ENCODE measurements around the gene GON7. TPM values are rescaled to one million over a fixed set of nuclear protein-coding genes. Genes with fewer than 3 reads are reported as not detected.

GON7 gene
- total RNA-seq (10 to 100 TPM; 11.6 to 12.7 TPM), polyA plus RNA-seq (10 to 100 TPM; 23.0 to 28.8 TPM)

DNA sequence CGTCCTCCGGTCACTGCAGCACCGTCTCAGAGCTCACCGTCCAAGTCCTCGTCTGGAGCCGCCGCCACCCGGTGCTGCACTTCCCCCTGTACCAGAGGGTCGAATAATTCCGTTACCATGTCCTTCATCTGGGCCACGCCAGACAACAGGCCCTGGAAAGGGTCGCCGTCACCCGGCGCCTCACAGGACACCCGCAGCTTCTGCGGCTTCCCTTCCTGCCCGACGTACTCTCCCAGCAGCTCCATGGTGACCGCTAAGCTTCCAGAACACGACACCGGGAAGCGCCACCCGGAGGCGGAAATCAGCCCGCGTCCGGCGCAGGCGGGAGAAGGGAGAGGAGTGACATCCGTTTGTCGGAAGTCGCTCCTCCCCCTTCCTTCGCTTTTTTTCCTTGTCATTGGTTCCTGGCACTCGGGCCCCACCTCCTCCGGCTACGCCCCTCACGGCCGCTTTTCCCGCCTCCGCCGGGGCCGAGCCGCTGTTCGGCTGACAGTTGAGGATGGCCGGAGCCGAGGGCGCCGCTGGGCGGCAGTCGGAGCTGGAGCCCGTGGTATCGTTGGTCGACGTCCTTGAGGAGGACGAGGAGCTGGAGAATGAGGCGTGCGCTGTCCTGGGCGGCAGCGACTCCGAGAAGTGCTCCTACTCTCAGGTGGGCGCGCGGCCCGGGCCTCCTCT is at the start of gene GON7, which contains the start of gene UBR7:
GON7 (minus strand) TSS at position 273 of the 675 bp plus-strand sequence; CDS start at position 245, 28 bp downstream.
UBR7 (plus strand) TSS at position 464 of the 675 bp plus-strand sequence; CDS start at position 500, 36 bp downstream.
- Histone ChIP-seq H3K27ac (ENCODE audit: low read depth, low read length) (peak within 1 kb of the TSS; percentile 77), H3K9me3 (ENCODE audit: control insufficient read depth in 1 of 2, low read length in 2 of 2) (no peaks in the 10 kb centered on the region), H3K4me1 (ENCODE audit: insufficient read depth, low read length) (peaks cover 42% of the 10 kb centered on the region), H3K36me3 (ENCODE audit: insufficient read depth, low read length) (peaks cover 6% of the 10 kb centered on the region), H3K4me3 (ENCODE audit: low read length in 2 of 2) (peak within 1 kb of the TSS; percentile 73 to 99), H3K27me3 (ENCODE audit: insufficient read depth, low read length) (no peaks in the 10 kb centered on the region)
- H3K36me3 Mint-ChIP-seq = peaks cover 0 to 23% of the 10 kb centered on the region in 2 donors
- no peaks in the 10 kb centered on the region for H3K27me3 Mint-ChIP-seq
- peak within 1 kb of the TSS; percentile 90 to 97 (median 96) for H3K27ac Mint-ChIP-seq
- H3K9me3 Mint-ChIP-seq = no peaks in the 10 kb centered on the region
- H3K4me1 Mint-ChIP-seq = peaks cover 27 to 50% (median 38%) of the 10 kb centered on the region in 4 donors
- ChIA-PET CTCF (ENCODE audit: partially characterized antibody) (interaction anchor here (1.0 to 5.4 kb wide), 8 partner anchors 12 to 94 kb away, joined by 3 to 41 read pairs (median 7); partner anchors contain the start of genes LYSET and MOAP1), POLR2A (ENCODE audit: partially characterized antibody) (interaction anchor here (1.0 to 5.7 kb wide), 7 partner anchors 12 to 93 kb away, joined by 3 to 85 read pairs (median 5); partner anchors contain the start of genes ITPK1, LYSET and MOAP1)
- H3K4me3 Mint-ChIP-seq = peak within 1 kb of the TSS; percentile 89 to 99 (median 97)
- intact Hi-C loops (cut with micrococcal nuclease) = loop anchor here (1.0 to 2.0 kb wide), 2 partner anchors 22 to 126 kb away; partner anchors contain the start of genes BTBD7 and LYSET
- DNase-seq = peak; percentile 81 to 91 (median 85)

DNA sequence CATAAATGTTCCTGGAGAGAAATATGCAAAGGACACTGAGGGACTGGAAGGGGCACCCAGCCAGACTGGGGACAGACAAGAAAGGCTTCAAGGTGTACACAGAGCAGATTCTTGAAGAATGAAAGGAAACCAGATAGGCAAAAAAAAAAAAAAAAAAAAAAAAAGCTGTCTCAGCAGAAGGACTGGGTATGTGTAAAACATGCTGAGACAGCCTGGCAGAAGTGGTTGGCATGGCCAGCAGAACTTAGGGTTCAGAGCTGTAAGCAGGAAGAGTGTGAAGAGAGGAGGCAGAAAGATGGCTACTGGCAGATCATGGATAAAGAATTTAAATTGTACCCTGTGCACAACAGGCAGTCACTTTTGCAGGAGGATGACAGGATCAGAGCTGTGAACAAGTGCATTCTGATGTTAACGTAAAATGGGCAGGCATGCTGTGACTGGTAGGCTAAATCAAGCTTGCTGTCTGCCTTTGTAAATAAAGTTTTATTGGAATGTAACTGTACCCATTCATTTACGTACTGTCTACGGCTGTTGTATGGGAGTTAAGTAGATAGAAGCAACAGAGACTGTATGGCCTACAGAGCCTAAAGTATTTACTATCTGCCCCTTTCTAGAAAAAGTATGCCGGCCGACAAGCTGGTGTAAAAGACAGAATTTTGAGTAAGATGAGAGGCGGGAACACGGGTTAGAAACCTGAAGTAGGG is 42.4 kb upstream of the GON7 start:
- Histone ChIP-seq H3K9me3 (ENCODE audit: control insufficient read depth in 1 of 2, low read length in 2 of 2) (no peaks in the 10 kb centered on the region), H3K4me3 (ENCODE audit: low read length in 2 of 2) (no peak overlapping the region), H3K4me1 (ENCODE audit: insufficient read depth, low read length) (no peaks in the 10 kb centered on the region), H3K27ac (ENCODE audit: low read depth, low read length) (no peak overlapping the region), H3K27me3 (ENCODE audit: insufficient read depth, low read length) (no peaks in the 10 kb centered on the region), H3K36me3 (ENCODE audit: insufficient read depth, low read length) (peaks cover 18% of the 10 kb centered on the region)
- H3K9me3 Mint-ChIP-seq = no peaks in the 10 kb centered on the region
- H3K4me1 Mint-ChIP-seq = peaks cover 0 to 2% (median 0%) of the 10 kb centered on the region in 4 donors
- peaks cover 34 to 57% of the 10 kb centered on the region in 2 donors for H3K36me3 Mint-ChIP-seq
- intact Hi-C loops (cut with micrococcal nuclease) = no loop called here
- POLR2A ChIA-PET (ENCODE audit: partially characterized antibody) = no interaction called here
- DNase-seq = no peak
- H3K27me3 Mint-ChIP-seq = no peaks in the 10 kb centered on the region
- CTCF ChIA-PET (ENCODE audit: partially characterized antibody) = interaction anchor here (1.3 kb wide), 1 partner anchor 14 kb away, joined by 3 read pairs; no protein-coding TSS in a partner anchor
- H3K27ac Mint-ChIP-seq = peak overlapping the region in 4 of 7 donors; percentile 44 to 85 (median 57)
- no peak overlapping the region for H3K4me3 Mint-ChIP-seq

- Histone ChIP-seq H3K4me1 (ENCODE audit: insufficient read depth, low read length) (no peaks in the 10 kb centered on the region), H3K27ac (ENCODE audit: low read depth, low read length) (no peak overlapping the region), H3K4me3 (ENCODE audit: low read length in 2 of 2) (no peak overlapping the region), H3K36me3 (ENCODE audit: insufficient read depth, low read length) (peaks cover 32% of the 10 kb centered on the region), H3K9me3 (ENCODE audit: control insufficient read depth in 1 of 2, low read length in 2 of 2) (no peaks in the 10 kb centered on the region), H3K27me3 (ENCODE audit: insufficient read depth, low read length) (no peaks in the 10 kb centered on the region)
- no peak overlapping the region for H3K27ac Mint-ChIP-seq
- H3K36me3 Mint-ChIP-seq = peaks cover 49 to 75% of the 10 kb centered on the region in 2 donors
- no peaks in the 10 kb centered on the region for H3K27me3 Mint-ChIP-seq
- no peak overlapping the region for H3K4me3 Mint-ChIP-seq
- intact Hi-C loops (cut with micrococcal nuclease) = no loop called here
- POLR2A ChIA-PET (ENCODE audit: partially characterized antibody) = no interaction called here
- CTCF ChIA-PET (ENCODE audit: partially characterized antibody) = no interaction called here
- no peaks in the 10 kb centered on the region for H3K9me3 Mint-ChIP-seq
- DNase-seq = no peak
- no peaks in the 10 kb centered on the region for H3K4me1 Mint-ChIP-seq
Measured at GRCh38 chr14:93246534-93246933, 39.7 kb upstream of the GON7 start.

- H3K27me3 Mint-ChIP-seq = no peaks in the 10 kb centered on the region
- Histone ChIP-seq H3K27ac (ENCODE audit: low read depth, low read length) (no peak overlapping the region), H3K27me3 (ENCODE audit: insufficient read depth, low read length) (no peaks in the 10 kb centered on the region), H3K36me3 (ENCODE audit: insufficient read depth, low read length) (peaks cover 32% of the 10 kb centered on the region), H3K4me1 (ENCODE audit: insufficient read depth, low read length) (no peaks in the 10 kb centered on the region), H3K4me3 (ENCODE audit: low read length in 2 of 2) (no peak overlapping the region), H3K9me3 (ENCODE audit: control insufficient read depth in 1 of 2, low read length in 2 of 2) (no peaks in the 10 kb centered on the region)
- H3K4me1 Mint-ChIP-seq = no peaks in the 10 kb centered on the region
- intact Hi-C loops (cut with micrococcal nuclease) = no loop called here
- H3K27ac Mint-ChIP-seq = no peak overlapping the region
- no peak for DNase-seq
- POLR2A ChIA-PET (ENCODE audit: partially characterized antibody) = no interaction called here
- no peaks in the 10 kb centered on the region for H3K9me3 Mint-ChIP-seq
- CTCF ChIA-PET (ENCODE audit: partially characterized antibody) = no interaction called here
- no peak overlapping the region for H3K4me3 Mint-ChIP-seq
- H3K36me3 Mint-ChIP-seq = peaks cover 48 to 70% of the 10 kb centered on the region in 2 donors
Measured at GRCh38 chr14:93245764-93246420, 39.0 kb upstream of the GON7 start.

GRCh38 chr14:93240678-93241000 is 33.8 kb upstream of the GON7 start:
- intact Hi-C loops (cut with micrococcal nuclease) = no loop called here
- Histone ChIP-seq H3K4me3 (ENCODE audit: low read length in 2 of 2) (no peak overlapping the region), H3K27me3 (ENCODE audit: insufficient read depth, low read length) (no peaks in the 10 kb centered on the region), H3K27ac (ENCODE audit: low read depth, low read length) (no peak overlapping the region), H3K36me3 (ENCODE audit: insufficient read depth, low read length) (peaks cover 19% of the 10 kb centered on the region), H3K4me1 (ENCODE audit: insufficient read depth, low read length) (no peaks in the 10 kb centered on the region), H3K9me3 (ENCODE audit: control insufficient read depth in 1 of 2, low read length in 2 of 2) (no peaks in the 10 kb centered on the region)
- no peak overlapping the region for H3K27ac Mint-ChIP-seq
- H3K9me3 Mint-ChIP-seq = no peaks in the 10 kb centered on the region
- no peaks in the 10 kb centered on the region for H3K27me3 Mint-ChIP-seq
- ChIA-PET POLR2A (ENCODE audit: partially characterized antibody) (no interaction called here), CTCF (ENCODE audit: partially characterized antibody) (no interaction called here)
- no peak overlapping the region for H3K4me3 Mint-ChIP-seq
- no peak for DNase-seq
- H3K4me1 Mint-ChIP-seq = peaks cover 0 to 2% (median 0%) of the 10 kb centered on the region in 4 donors
- H3K36me3 Mint-ChIP-seq = peaks cover 33 to 41% of the 10 kb centered on the region in 2 donors

- peaks cover 14% of the 10 kb centered on the region for H3K36me3 ChIP-seq (ENCODE audit: insufficient read depth, low read length)
- H3K27me3 Mint-ChIP-seq = peaks cover 0 to 2% of the 10 kb centered on the region in 2 donors
- no peak overlapping the region for H3K27ac Mint-ChIP-seq
- CTCF ChIA-PET (ENCODE audit: partially characterized antibody) = no interaction called here
- no peak for DNase-seq
- intact Hi-C loops (cut with micrococcal nuclease) = loop anchor here (10.0 kb wide), 1 partner anchor 655 kb away; no protein-coding TSS in a partner anchor
- POLR2A ChIA-PET (ENCODE audit: partially characterized antibody) = no interaction called here
- no peak overlapping the region for H3K27ac ChIP-seq (ENCODE audit: low read depth, low read length)
- no peaks in the 10 kb centered on the region for H3K9me3 Mint-ChIP-seq
- no peaks in the 10 kb centered on the region for H3K4me1 ChIP-seq (ENCODE audit: insufficient read depth, low read length)
- no peak overlapping the region for H3K4me3 Mint-ChIP-seq
- peaks cover 0 to 3% (median 1%) of the 10 kb centered on the region in 4 donors for H3K4me1 Mint-ChIP-seq
- no peak overlapping the region for H3K4me3 ChIP-seq (ENCODE audit: low read length in 2 of 2)
- peaks cover 27 to 36% of the 10 kb centered on the region in 2 donors for H3K36me3 Mint-ChIP-seq
- H3K9me3 ChIP-seq (ENCODE audit: control insufficient read depth in 1 of 2, low read length in 2 of 2) = no peaks in the 10 kb centered on the region
- no peaks in the 10 kb centered on the region for H3K27me3 ChIP-seq (ENCODE audit: insufficient read depth, low read length)
Measured at GRCh38 chr14:93239869-93240677, 33.2 kb upstream of the GON7 start.

All from CD4-positive, alpha-beta memory T cell (primary cell).